ENCODE results near the gene IL6ST.
"Not testable (repeated sequence)": the region's sequence is repeated elsewhere in the genome, so short reads cannot be mapped to it uniquely, and the experiment has no call there.

The IL6ST gene

DNA sequence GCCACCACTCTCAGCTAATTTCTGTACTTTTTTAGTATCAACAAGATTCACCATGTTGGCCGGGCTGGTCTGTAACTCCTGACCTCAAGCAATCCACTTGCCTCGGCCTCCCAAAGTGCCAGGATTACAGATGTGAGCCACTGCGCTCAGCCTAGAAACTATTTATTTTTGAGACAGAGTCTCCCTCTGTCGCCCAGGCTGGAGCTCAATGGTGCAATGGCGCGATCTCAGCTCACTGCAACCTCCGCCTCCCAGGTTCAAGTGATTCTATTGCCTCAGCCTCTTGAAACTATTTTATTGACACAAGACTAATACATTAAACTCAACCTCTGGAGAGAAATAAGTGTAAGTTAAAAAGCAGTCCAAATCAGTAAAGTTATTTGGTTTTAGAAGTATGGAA is 34.0 kb downstream of the IL6ST start:
- DNase-seq: no peak

- no peak for DNase-seq
These were observed 35.6 kb downstream of the IL6ST start for GRCh38 chr5:55959208-55959607.

GRCh38 chr5:55941154-55941553 is 53.6 kb downstream of the IL6ST start:
- not testable (repeated sequence) for DNase-seq

DNA sequence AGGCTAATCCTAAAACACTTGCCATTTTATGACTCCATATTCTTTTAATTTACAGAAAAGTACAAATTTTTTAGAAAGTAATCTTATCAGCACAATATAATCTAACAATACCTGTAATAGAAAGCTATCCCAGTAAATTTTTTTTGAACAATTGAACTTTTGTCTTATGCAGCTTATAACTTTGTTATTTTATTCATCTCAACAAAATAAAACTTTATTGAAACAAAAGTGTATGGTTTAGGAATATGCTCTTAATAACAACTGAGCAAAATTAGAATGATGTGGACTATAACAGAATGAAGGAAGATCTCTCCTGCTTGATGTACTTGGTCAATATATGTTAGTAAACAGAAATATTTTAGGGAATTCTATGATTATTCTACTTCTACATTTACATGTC is 57.2 kb downstream of the IL6ST start:
- DNase-seq: not testable (repeated sequence)

DNA sequence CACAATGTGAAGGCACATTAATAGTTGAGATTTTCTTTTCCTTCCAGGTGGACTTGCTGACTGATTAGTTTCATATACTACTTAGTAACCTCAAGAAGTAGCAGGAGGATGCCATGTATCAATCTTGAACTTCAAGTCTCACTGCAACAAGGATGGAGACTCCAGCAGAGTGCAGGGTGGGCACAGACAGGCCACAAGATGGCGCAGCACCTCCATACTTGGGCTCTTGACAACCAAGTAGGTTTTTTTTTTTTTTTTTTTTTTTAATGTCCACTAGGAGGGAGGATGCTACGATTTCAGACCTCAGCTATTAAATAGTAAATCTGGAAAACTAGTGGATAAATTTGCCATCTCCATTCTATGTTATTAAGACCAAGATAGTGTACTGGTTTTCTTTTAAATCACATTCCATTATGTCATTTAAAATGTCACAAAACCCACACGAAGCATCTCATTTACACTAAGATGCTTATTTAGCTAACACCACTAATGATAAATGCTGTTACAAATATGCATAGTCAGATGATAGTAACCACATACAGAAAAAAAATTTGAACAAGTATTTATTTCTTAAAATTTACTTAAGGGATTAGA is 58.6 kb downstream of the IL6ST start:
- DNase-seq: peak; percentile 72

GRCh38 chr5:55935371-55935770 is 59.4 kb downstream of the IL6ST start:
- no peak for DNase-seq

GRCh38 chr5:55934720-55935119 is 60.0 kb downstream of the IL6ST start:
- no peak for DNase-seq

- no peak for DNase-seq
These were observed 60.6 kb downstream of the IL6ST start for GRCh38 chr5:55934115-55934613.

- DNase-seq: no peak
These were observed 61.2 kb downstream of the IL6ST start for GRCh38 chr5:55933377-55934114.

DNA sequence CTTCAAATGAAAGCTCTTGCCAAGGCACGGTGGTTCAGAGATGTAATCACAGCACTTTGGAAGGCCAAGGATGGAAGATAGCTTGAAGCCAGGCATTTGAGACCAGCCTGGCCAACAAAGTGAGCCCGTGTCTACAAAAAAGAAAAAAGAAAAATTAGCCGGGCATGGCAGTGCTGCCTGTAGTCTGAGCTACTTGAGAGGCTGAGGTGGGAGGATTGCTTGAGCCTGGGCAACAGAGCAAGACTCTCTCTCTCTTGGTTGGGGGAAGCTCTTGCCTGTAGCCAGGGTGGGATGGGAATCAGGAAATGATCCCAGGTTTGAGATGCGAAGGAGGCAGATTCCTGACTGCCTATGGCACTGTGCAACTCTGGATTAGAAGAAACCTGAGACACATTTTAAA is 62.1 kb downstream of the IL6ST start:
- no peak for DNase-seq

GRCh38 chr5:55929020-55929799 is 65.6 kb downstream of the IL6ST start:
- DNase-seq: no peak

DNA sequence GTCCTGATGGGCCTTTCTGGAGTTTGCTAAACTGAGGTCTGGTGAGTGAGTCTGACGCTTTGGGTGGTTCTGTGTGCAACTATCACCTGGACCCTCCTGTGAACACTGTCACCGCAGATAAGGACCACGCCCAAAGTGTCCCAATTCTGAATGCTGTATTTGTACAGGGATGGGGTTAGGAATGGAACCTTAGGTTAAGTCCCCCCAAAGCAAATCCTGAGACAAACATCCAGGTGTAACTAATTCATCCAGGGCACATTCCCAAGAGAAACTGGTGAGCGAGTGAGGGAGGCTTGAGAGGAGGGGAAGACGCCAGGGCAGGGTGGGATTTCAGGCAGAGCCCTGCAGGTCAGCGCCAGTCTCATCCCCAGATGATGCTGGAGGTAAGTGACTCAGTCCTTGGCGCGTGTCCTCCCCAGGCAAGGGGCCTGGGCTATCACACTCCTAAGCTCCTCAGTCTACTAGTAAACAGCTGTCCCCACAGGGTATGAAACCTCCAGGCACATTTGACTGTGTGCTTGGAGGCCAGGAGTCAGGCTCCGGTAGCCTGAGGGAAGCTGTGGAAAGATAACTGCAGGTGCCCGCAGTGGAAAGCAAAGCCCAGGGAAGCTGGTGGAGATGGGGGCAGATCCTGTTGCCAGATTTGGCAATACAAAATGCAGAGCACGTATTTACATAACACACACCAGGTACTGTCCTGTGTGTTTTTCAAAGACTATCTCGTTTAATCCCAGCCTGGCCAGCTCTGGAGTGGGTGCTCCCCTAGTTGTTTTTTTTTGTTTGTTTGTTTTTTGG is 66.7 kb downstream of the IL6ST start:
- no peak for DNase-seq

- DNase-seq: no peak
These were observed 68.3 kb downstream of the IL6ST start for GRCh38 chr5:55926476-55926875.

GRCh38 chr5:55925712-55926111 is 69.1 kb downstream of the IL6ST start:
- no peak for DNase-seq

GRCh38 chr5:55925181-55925580 is 69.6 kb downstream of the IL6ST start:
- no peak for DNase-seq

GRCh38 chr5:55924744-55925143 is 70.0 kb downstream of the IL6ST start:
- no peak for DNase-seq

- DNase-seq: no peak
These were observed 70.8 kb downstream of the IL6ST start for GRCh38 chr5:55923865-55924500.

DNA sequence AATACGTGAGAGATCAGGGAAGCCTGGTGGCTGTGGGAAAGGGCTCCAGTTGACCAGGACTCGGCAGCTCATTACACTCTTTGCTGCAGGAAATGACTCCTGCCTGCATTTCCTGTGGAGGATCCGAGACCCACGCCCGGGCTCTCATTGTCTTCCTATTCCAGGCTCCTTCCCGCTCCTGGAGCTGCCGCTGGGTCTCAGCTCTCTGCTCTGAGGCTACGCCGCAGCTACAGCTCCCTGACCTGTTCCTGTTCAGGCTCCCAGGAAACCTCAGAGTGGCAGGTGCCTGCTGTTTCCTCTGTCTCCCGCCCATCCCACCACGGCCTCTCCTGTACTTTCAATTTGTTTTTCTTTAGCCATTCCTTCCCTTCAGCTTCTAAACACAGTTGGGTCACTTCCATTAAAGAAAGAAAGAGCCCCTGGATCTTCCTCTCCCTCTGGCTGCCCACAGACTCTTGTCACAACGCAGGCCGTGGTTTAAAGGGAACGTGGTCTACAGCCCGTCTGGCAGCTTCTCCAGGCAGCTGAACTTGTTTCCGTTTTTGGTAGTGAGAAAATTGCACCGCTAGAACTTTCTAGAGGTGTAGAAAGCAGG is 71.5 kb downstream of the IL6ST start:
- DNase-seq: no peak

DNA sequence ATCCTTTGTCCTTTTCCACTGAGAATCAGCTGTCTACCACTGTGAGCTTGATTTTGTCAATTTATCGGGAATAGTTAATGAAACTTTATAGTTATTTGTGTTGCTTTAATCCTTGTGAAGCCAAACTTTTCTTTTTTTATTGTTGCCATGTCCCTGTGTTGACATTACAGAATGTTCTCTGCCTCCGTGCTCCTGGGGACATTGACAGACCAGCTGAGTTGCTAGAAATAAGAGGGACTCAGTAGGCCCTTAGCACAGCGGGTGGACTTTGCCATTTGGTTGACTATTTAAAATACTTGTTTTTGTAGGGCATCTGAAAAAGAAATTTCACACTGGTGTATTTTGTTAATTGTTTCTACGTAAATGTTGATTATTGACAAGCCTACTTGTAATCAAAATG is 73.1 kb downstream of the IL6ST start:
- no peak for DNase-seq

- no peak for DNase-seq
These were observed 74.0 kb downstream of the IL6ST start for GRCh38 chr5:55920784-55921183.

GRCh38 chr5:55919625-55920024 is 75.1 kb downstream of the IL6ST start:
- no peak for DNase-seq
